HCT116 (cell line): ENCODE data around the gene USPL1. TPM values are rescaled to one million over a fixed set of nuclear protein-coding genes. Genes with fewer than 3 reads are reported as not detected.

Experiments
- ATAC-seq: fragments of 200-7000 bp; cut with Tn5 transposase; 2 replicates; pipeline ENCODE4 v1.9.1; 2020; ENCODE audit warnings: mild to moderate bottlenecking, moderate library complexity
- BruUV-seq: library from RNA; stranded (reverse); fragments of 400-500 nt; replicated peaks from 2 replicates; lab custom pipeline; 2021; lab: Mats Ljungman, UMichigan
- CTCF ChIA-PET: fragments of 300-600 bp; sonication (Branson Sonifier 250); formaldehyde crosslinking; loops from one replicate; lab custom pipeline; 2021; ENCODE audit warnings: antibody characterized with exemption; lab: Charles Lee
- POLR2A ChIA-PET: fragments of 300-600, 350-600 bp; sonication (Branson Sonifier 250); formaldehyde crosslinking; loops from one replicate; lab custom pipeline; 2021; ENCODE audit warnings: antibody characterized with exemption; lab: Charles Lee
- RAD21 ChIA-PET, 2 experiments: fragments of 300-600 bp; sonication (Branson Sonifier 250); formaldehyde crosslinking; loops; one replicate each; lab custom pipeline; 2023; ENCODE audit warnings: low total read pairs in 2 of 2; ENCODE audit not compliant: uncharacterized antibody in 2 of 2, unreplicated experiment in 2 of 2, low non-redundant PET in 1 of 2; lab: Charles Lee
- DNase-seq: peaks from one replicate; pipeline ENCODE4 v3.0.0-alpha.2; 2010; ENCODE audit warnings: low read depth, low spot score
- H2AFZ ChIP-seq: fragments of 200-600 bp; shearing (Covaris generic), sonication (generic); 2 replicates; pipeline ENCODE4 v1.6.1; 2017; ENCODE audit warnings: low read depth, mixed run types, mixed read lengths, antibody characterized with exemption, low read length; ENCODE audit not compliant: poor library complexity, severe bottlenecking
- H3K27ac ChIP-seq: 2 replicates; pipeline ENCODE4 v1.5.1; 2012; ENCODE audit warnings: low read depth, low read length
- H3K27me3 ChIP-seq: fragments of 200-600 bp; sonication (generic); 2 replicates; pipeline ENCODE4 v1.6.1; 2016; ENCODE audit warnings: mixed run types, low read length, mixed read lengths; ENCODE audit not compliant: insufficient read depth
- H3K36me3 ChIP-seq, 2 experiments: fragments of 200-500 bp in 1 of 2; fragments of 200-600 bp in 1 of 2; sonication (Bioruptor generic) in 1 of 2; sonication (generic) in 1 of 2; 2 replicates each; pipeline versions ENCODE4 v1.5.1 to v1.6.1; 2014 to 2016; ENCODE audit warnings: low read length in 2 of 2, inconsistent platforms in 1 of 2, mixed read lengths in 1 of 2, mixed run types in 1 of 2; ENCODE audit not compliant: insufficient read depth in 2 of 2, control insufficient read depth in 1 of 2
- H3K4me1 ChIP-seq, 2 experiments: fragments of 200-600 bp in 1 of 2; sonication (generic) in 1 of 2; 2 replicates each; pipeline versions ENCODE4 v1.5.1 to v1.6.1; 2012 to 2017; ENCODE audit warnings: low read length in 2 of 2, inconsistent platforms in 1 of 2, mild to moderate bottlenecking in 1 of 2, mixed read lengths in 1 of 2, mixed run types in 1 of 2, moderate library complexity in 1 of 2; ENCODE audit not compliant: insufficient read depth in 2 of 2, control insufficient read depth in 1 of 2
- H3K4me2 ChIP-seq: fragments of 200-600 bp; sonication (generic); 2 replicates; pipeline ENCODE4 v1.6.1; 2017; ENCODE audit warnings: mixed run types, low read length, mixed read lengths
- H3K4me3 ChIP-seq, 2 experiments: fragments of 200-600 bp in 1 of 2; sonication (generic) in 1 of 2; replicated peaks in 1 of 2; 2 replicates each; pipeline ENCODE4 v1.5.1; 2011 to 2016; ENCODE audit warnings: low read length in 2 of 2, control low read depth in 1 of 2, low read depth in 1 of 2, mild to moderate bottlenecking in 1 of 2, mixed read lengths in 1 of 2, mixed run types in 1 of 2
- H3K79me2 ChIP-seq: fragments of 200-600 bp; sonication (generic); 2 replicates; pipeline ENCODE4 v1.6.1; 2017; ENCODE audit warnings: mild to moderate bottlenecking, mixed run types, low read length, moderate library complexity, mixed read lengths; ENCODE audit not compliant: insufficient read depth
- H3K9ac ChIP-seq: fragments of 200-600 bp; sonication (generic); 2 replicates; pipeline ENCODE4 v1.6.1; 2016; ENCODE audit warnings: low read length, mixed read lengths
- H3K9me2 ChIP-seq: fragments of 200-600 bp; sonication (generic), shearing (Covaris generic); 2 replicates; pipeline ENCODE4 v1.6.1; 2017; ENCODE audit warnings: mixed run types, mild to moderate bottlenecking, moderate library complexity; ENCODE audit not compliant: insufficient read depth
- H3K9me3 ChIP-seq, 2 experiments: fragments of 200-500 bp in 1 of 2; fragments of 200-600 bp in 1 of 2; sonication (Bioruptor generic) in 1 of 2; sonication (generic) in 1 of 2; 2 replicates each; pipeline ENCODE4 v1.6.1; 2014 to 2017; ENCODE audit warnings: low read length in 2 of 2, mixed read lengths in 2 of 2, inconsistent platforms in 1 of 2, low read depth in 1 of 2, mild to moderate bottlenecking in 1 of 2, mixed run types in 1 of 2, moderate library complexity in 1 of 2; ENCODE audit not compliant: control insufficient read depth in 1 of 2, insufficient read depth in 1 of 2
- H4K20me1 ChIP-seq: fragments of 200-600 bp; sonication (generic), shearing (Covaris generic); 2 replicates; pipeline ENCODE4 v1.6.1; 2017; ENCODE audit warnings: mixed run types, mild to moderate bottlenecking, moderate library complexity; ENCODE audit not compliant: insufficient read depth
- ATF3 ChIP-seq: IDR thresholded peaks from 2 replicates; pipeline ENCODE4 v1.6.1; 2012
- CEBPB ChIP-seq: IDR thresholded peaks from 2 replicates; pipeline ENCODE4 v1.6.1; 2012; ENCODE audit warnings: low read depth
- CTCF ChIP-seq, 3 experiments: fragments of 200-600 bp in 1 of 3; sonication (generic) in 1 of 3; IDR thresholded peaks in 2 of 3; conservative IDR thresholded peaks in 1 of 3; 2 replicates each; pipeline ENCODE4 v1.5.1; 2012 to 2017; ENCODE audit warnings: low read depth in 2 of 3, low read length in 2 of 3, antibody characterized with exemption in 1 of 3, borderline replicate concordance in 1 of 3, control low read depth in 1 of 3, mild to moderate bottlenecking in 1 of 3, mixed read lengths in 1 of 3, mixed run types in 1 of 3, moderate library complexity in 1 of 3; ENCODE audit not compliant: insufficient read depth in 1 of 3
- EGR1 ChIP-seq: IDR thresholded peaks from 2 replicates; pipeline ENCODE4 v1.6.1; 2012; ENCODE audit warnings: low read depth
- ELF1 ChIP-seq: IDR thresholded peaks from 2 replicates; pipeline ENCODE4 v1.6.1; 2012; ENCODE audit warnings: low read depth, borderline replicate concordance
- RAD21 ChIP-seq: IDR thresholded peaks from 2 replicates; pipeline ENCODE4 v1.6.1; 2012; ENCODE audit warnings: low read depth, mild to moderate bottlenecking
- SIN3A ChIP-seq: IDR thresholded peaks from 2 replicates; pipeline ENCODE4 v1.6.1; 2012; ENCODE audit warnings: low read depth
- ZBTB33 ChIP-seq: IDR thresholded peaks from 2 replicates; pipeline ENCODE4 v1.6.1; 2011; ENCODE audit warnings: mild to moderate bottlenecking, low read length, moderate library complexity; ENCODE audit not compliant: insufficient replicate concordance; ENCODE audit errors: extremely low read depth
- ZFX ChIP-seq: fragments of 450-650 bp; IDR thresholded peaks from 2 replicates; pipeline ENCODE4 v1.6.1; 2017
- intact Hi-C: fragments of 100-400 bp; cut with micrococcal nuclease; formaldehyde crosslinking; loops from 2 replicates; pipeline ENCODE4 v1.10.0; 2022
- total RNA-seq: library from RNA; stranded (reverse); gene quantifications from one replicate; pipeline ENCODE4 v1.2.1, GENCODE V29; 2021; ENCODE audit not compliant: unreplicated experiment

The USPL1 gene
- total RNA-seq, 1 experiment from 2014 or later, result 19.7 TPM

- peak overlapping the region; percentile 84 for H2AFZ ChIP-seq
- H4K20me1 ChIP-seq, result no peaks in the 10 kb centered on the region
- TF ChIP-seq ZFX, result no peak
- TF ChIP-seq CEBPB, result no peak
- peak; percentile 43 to 64 (median 56); a peak in 5 of 6 replicates for TF ChIP-seq CTCF (IDR thresholded peaks at IDR 0.05 in 2 of 3, conservative IDR thresholded peaks at IDR 0.05 in 1 of 3; ENCODE audit: borderline replicate concordance in 1 of 3, insufficient read depth in 1 of 3, low read depth in 2 of 3, low read length in 2 of 3)
- no peak for TF ChIP-seq ELF1
- no peak for TF ChIP-seq SIN3A
- peak; percentile 68 for TF ChIP-seq RAD21
- no peak for TF ChIP-seq EGR1
- TF ChIP-seq ATF3, result no peak
- TF ChIP-seq ZBTB33, result no peak
- BruUV-seq, result no TSS peak
- H3K9me2 ChIP-seq, result no peaks in the 10 kb centered on the region
- intact Hi-C loops, result loop anchor here (1.0 to 10.0 kb wide), 3 partner anchors 186 to 545 kb away; no protein-coding TSS in a partner anchor
- RAD21 ChIA-PET, result no interaction called here
- H3K9me3 ChIP-seq, result no peaks in the 10 kb centered on the region
- no peak overlapping the region for H3K9ac ChIP-seq
- H3K4me1 ChIP-seq, result no peaks in the 10 kb centered on the region
- CTCF ChIA-PET, result no interaction called here
- no peak overlapping the region for H3K27ac ChIP-seq
- no peaks in the 10 kb centered on the region for H3K27me3 ChIP-seq
- DNase-seq, result no peak
- no peaks in the 10 kb centered on the region for H3K79me2 ChIP-seq
- no peaks in the 10 kb centered on the region for H3K36me3 ChIP-seq
- H3K4me3 ChIP-seq, result no peak overlapping the region
- H3K4me2 ChIP-seq, result no peak overlapping the region
- ATAC-seq, result peak; percentile 86
- POLR2A ChIA-PET, result no interaction called here
Observed at GRCh38 chr13:30679483-30680330, 62.0 kb downstream of the USPL1 start.
